Measurements from ENCODE around the gene IL9R. TPM values are rescaled to one million over a fixed set of nuclear protein-coding genes. Genes with fewer than 3 reads are reported as not detected.
"Not testable (repeated sequence)": the region's sequence is repeated elsewhere in the genome, so short reads cannot be mapped to it uniquely, and the experiment has no call there.

The IL9R gene
- total RNA-seq, 1 experiment from 2014 or later = not detected

- Histone ChIP-seq H3K4me2 (ENCODE audit: low read length) (no peak overlapping the region), H3F3A (ENCODE audit: low read length, unreplicated experiment) (no peaks in the 10 kb centered on the region), H3K27ac (ENCODE audit: low read length) (no peak overlapping the region), H3K9me3 (ENCODE audit: low read length) (no peaks in the 10 kb centered on the region), H3K4me3 (ENCODE audit: low read length) (no peak overlapping the region), H3K27me3 (ENCODE audit: low read length) (no peaks in the 10 kb centered on the region), H3K4me1 (ENCODE audit: insufficient read depth, low read length) (no peaks in the 10 kb centered on the region), H3K79me2 (ENCODE audit: low read length) (no peaks in the 10 kb centered on the region), H4K20me1 (ENCODE audit: low read length) (no peaks in the 10 kb centered on the region), H3K9me2 (replicated peaks; ENCODE audit: low read length) (no peaks in the 10 kb centered on the region), H3K9ac (ENCODE audit: low read length) (no peak overlapping the region), H3K36me3 (ENCODE audit: low read depth, low read length) (no peaks in the 10 kb centered on the region), H2AFZ (ENCODE audit: low read length) (no peak overlapping the region)
- CTCF ChIA-PET = no interaction called here
- no TSS peak for BruUV-seq (replicated peaks)
- POLR2A ChIA-PET (ENCODE audit: unreplicated experiment) = no interaction called here
- TF ChIP-seq, protein P1, sequence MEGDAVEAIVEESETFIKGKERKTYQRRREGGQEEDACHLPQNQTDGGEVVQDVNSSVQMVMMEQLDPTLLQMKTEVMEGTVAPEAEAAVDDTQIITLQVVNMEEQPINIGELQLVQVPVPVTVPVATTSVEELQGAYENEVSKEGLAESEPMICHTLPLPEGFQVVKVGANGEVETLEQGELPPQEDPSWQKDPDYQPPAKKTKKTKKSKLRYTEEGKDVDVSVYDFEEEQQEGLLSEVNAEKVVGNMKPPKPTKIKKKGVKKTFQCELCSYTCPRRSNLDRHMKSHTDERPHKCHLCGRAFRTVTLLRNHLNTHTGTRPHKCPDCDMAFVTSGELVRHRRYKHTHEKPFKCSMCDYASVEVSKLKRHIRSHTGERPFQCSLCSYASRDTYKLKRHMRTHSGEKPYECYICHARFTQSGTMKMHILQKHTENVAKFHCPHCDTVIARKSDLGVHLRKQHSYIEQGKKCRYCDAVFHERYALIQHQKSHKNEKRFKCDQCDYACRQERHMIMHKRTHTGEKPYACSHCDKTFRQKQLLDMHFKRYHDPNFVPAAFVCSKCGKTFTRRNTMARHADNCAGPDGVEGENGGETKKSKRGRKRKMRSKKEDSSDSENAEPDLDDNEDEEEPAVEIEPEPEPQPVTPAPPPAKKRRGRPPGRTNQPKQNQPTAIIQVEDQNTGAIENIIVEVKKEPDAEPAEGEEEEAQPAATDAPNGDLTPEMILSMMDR (conservative IDR thresholded peaks at IDR 0.05; ENCODE audit: low read depth, low read length) = no peak
- TF ChIP-seq EZH2phosphoT487 (IDR thresholded peaks at IDR 0.05; ENCODE audit: borderline replicate concordance, low read length) = no peak
- TF ChIP-seq EZH2 (IDR thresholded peaks at IDR 0.05; ENCODE audit: low read length, unreplicated experiment) = no peak
- intact Hi-C loops (cut with micrococcal nuclease) = no loop called here
- DNase-seq (no peak), ATAC-seq (no peak)
Measured at GRCh38 chrX:156004740-156005139, 7.2 kb downstream of the IL9R start.

DNA sequence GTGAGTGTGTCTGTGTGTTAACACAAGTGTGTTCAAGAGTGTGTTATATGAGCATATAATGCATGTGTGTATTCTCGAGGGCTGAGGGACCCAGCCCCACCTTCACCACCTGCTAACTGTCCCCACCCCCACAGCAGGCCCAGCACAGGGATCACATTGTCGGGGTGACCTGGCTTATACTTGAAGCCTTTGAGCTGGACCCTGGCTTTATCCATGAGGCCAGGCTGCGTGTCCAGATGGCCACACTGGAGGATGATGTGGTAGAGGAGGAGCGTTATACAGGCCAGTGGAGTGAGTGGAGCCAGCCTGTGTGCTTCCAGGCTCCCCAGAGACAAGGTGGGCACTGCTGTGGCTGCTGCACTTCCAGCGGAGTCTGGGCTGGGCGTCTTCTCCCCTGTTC is 7.6 kb downstream of the IL9R start:
- Histone ChIP-seq H3K4me1 (ENCODE audit: insufficient read depth, low read length) (no peaks in the 10 kb centered on the region), H3K27ac (ENCODE audit: low read length) (no peak overlapping the region), H3K4me3 (ENCODE audit: low read length) (no peak overlapping the region), H3K9me3 (ENCODE audit: low read length) (no peaks in the 10 kb centered on the region), H3K27me3 (ENCODE audit: low read length) (no peaks in the 10 kb centered on the region), H3K79me2 (ENCODE audit: low read length) (no peaks in the 10 kb centered on the region), H2AFZ (ENCODE audit: low read length) (no peak overlapping the region), H4K20me1 (ENCODE audit: low read length) (no peaks in the 10 kb centered on the region), H3K4me2 (ENCODE audit: low read length) (no peak overlapping the region), H3K9ac (ENCODE audit: low read length) (no peak overlapping the region), H3F3A (ENCODE audit: low read length, unreplicated experiment) (no peaks in the 10 kb centered on the region), H3K9me2 (replicated peaks; ENCODE audit: low read length) (no peaks in the 10 kb centered on the region), H3K36me3 (ENCODE audit: low read depth, low read length) (no peaks in the 10 kb centered on the region)
- ATAC-seq (no peak), DNase-seq (no peak)
- ChIA-PET CTCF (no interaction called here), POLR2A (ENCODE audit: unreplicated experiment) (no interaction called here)
- TF ChIP-seq, protein P1 (conservative IDR thresholded peaks at IDR 0.05; ENCODE audit: low read depth, low read length) = no peak
- TF ChIP-seq EZH2 (IDR thresholded peaks at IDR 0.05; ENCODE audit: low read length, unreplicated experiment) (no peak), EZH2phosphoT487 (IDR thresholded peaks at IDR 0.05; ENCODE audit: borderline replicate concordance, low read length) (no peak)
- intact Hi-C loops (cut with micrococcal nuclease) = no loop called here
- no TSS peak for BruUV-seq (replicated peaks)

DNA sequence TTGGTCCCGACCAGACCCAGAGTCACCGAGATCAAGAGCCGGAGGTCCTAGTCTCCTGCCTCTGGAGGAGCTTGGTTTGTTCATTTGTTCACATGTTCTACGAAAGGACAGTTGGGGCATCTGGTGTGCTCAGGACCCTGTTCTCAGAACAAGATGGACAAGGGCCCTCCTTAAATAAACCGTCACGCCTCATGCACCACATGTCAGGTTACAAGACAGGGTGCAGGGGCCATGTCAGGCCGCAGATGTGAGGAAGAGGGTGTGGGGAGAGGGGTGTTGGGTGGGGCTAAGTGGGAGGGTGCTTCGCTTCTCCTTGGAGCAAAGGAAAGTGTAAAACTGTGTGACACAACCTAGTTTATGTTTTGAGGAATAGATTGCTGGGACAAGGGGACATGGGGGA is 9.0 kb downstream of the IL9R start:
- CTCF ChIA-PET = not testable (repeated sequence)

DNA sequence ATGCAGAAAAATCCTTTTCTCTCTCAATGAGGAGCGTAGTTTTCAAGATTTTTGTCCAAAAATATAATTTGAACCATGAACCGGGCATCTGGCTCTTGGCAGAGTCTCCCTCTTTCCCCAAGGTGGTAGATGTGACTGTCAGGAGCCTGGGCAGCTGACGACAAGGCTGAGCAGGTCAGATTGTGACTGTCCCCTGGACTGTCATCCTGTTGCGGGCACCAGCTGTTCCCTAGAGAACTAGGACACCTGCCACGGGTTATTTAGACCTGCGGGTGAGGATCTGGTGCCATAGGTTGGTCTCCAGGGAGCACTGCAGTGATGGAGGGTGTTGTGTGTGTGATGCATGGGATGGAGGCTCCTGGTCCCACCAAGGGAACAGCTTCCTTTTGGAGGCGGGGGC is 10.9 kb downstream of the IL9R start:
- H3K4me3 ChIP-seq (ENCODE audit: low read length); H3K4me2 ChIP-seq (ENCODE audit: low read length); H2AFZ ChIP-seq (ENCODE audit: low read length); H3K9me3 ChIP-seq (ENCODE audit: low read length); CTCF ChIA-PET; BruUV-seq (replicated peaks); H3K27ac ChIP-seq (ENCODE audit: low read length); DNase-seq; H3K4me1 ChIP-seq (ENCODE audit: insufficient read depth, low read length); intact Hi-C loops (cut with micrococcal nuclease); H3K9ac ChIP-seq (ENCODE audit: low read length); H3K9me2 ChIP-seq (replicated peaks; ENCODE audit: low read length); H3K79me2 ChIP-seq (ENCODE audit: low read length); POLR2A ChIA-PET (ENCODE audit: unreplicated experiment); ATAC-seq; H4K20me1 ChIP-seq (ENCODE audit: low read length); H3K27me3 ChIP-seq (ENCODE audit: low read length); H3K36me3 ChIP-seq (ENCODE audit: low read depth, low read length); H3F3A ChIP-seq (ENCODE audit: low read length, unreplicated experiment): not testable (repeated sequence)

More for the DNA sequence above, 9.0 kb downstream of the IL9R start:
- H3K9me3 ChIP-seq (ENCODE audit: low read length); intact Hi-C loops (cut with micrococcal nuclease); ATAC-seq; H3F3A ChIP-seq (ENCODE audit: low read length, unreplicated experiment); H3K4me3 ChIP-seq (ENCODE audit: low read length); H3K9me2 ChIP-seq (replicated peaks; ENCODE audit: low read length); H3K36me3 ChIP-seq (ENCODE audit: low read depth, low read length); BruUV-seq (replicated peaks); H2AFZ ChIP-seq (ENCODE audit: low read length); POLR2A ChIA-PET (ENCODE audit: unreplicated experiment); H3K27me3 ChIP-seq (ENCODE audit: low read length); H3K27ac ChIP-seq (ENCODE audit: low read length); DNase-seq; H3K9ac ChIP-seq (ENCODE audit: low read length); H4K20me1 ChIP-seq (ENCODE audit: low read length); H3K4me2 ChIP-seq (ENCODE audit: low read length); H3K79me2 ChIP-seq (ENCODE audit: low read length); H3K4me1 ChIP-seq (ENCODE audit: insufficient read depth, low read length): not testable (repeated sequence)

Measured in PC-3 (cell line).